GM18508 (cell line): ENCODE data around the gene SLN.

Source experiments
- ATAC-seq: cut with Tn5 transposase; IDR thresholded peaks from one replicate; pipeline ENCODE4 v1.9.1; 2021; ENCODE audit warnings: moderate number of reproducible peaks; ENCODE audit not compliant: insufficient read depth, unreplicated experiment

SLN gene

DNA sequence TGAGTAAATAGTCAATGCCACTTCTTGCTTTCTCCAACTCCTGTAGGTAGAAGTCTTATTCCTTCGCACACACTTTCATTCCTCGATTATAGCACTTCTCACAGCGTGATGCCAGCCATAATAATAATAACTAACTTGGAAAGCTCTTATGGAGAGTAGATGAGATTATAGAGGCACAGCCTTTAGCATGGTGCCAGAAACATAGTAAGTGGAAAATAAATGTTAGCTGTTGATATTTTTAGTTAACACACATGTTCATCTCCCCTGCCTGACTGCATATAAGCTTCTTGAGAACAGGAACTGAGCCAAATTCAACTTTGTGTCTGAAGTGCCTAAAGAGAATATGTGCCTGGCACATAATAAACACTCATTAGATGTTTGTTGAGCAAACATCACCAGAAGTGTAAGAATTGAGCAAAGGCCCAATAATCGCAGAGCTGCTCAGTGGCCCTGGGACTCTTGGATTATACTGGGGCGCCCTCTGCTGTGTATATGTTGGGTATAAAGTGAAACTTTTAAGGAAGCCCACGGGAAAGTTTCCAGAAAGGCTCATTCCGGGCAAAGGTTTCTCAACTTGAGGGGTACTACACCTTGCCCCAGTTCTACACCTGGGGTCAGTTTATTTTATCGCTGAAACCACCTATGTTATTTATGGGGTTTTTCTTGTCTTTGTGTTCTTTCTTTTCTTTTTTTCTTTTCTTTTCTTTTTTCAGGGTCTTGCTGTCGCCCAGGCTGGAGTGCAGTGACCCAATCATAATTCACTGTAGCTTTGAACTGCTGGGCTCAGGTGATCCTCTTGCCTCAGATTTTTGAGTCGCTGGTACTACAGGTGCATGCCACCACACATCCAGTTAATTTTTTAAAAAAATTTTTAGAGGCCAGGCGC is 22.3 kb downstream of the SLN start:
- no peak for ATAC-seq

DNA sequence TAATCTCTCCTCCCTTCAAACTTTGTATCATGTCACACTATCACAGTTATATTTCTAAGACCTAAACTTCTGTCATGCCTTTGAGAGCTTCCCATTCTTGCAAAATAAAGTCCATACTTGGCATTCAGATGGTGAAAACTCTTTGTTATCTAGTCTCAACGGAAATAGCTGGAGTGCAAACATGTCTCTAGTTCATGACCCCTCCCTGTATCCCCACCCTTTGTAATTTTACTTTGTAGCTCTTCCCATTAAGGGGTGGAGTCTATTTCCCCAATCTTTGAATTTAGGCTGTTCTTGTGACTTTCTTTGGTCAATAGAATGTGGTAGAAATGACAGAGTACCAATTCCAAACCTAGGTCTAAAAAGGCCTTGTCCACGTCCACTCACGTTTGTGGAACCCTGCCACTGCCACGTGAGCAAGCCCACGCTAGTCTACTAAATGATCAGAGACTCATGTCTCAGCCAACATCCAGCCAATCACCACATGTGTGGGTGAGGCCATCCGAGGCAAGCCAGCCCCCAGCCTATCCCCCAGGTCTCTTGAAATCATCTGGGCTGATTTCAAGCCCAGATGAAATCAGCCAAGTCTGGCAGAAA is 23.4 kb downstream of the SLN start:
- ATAC-seq, result no peak

DNA sequence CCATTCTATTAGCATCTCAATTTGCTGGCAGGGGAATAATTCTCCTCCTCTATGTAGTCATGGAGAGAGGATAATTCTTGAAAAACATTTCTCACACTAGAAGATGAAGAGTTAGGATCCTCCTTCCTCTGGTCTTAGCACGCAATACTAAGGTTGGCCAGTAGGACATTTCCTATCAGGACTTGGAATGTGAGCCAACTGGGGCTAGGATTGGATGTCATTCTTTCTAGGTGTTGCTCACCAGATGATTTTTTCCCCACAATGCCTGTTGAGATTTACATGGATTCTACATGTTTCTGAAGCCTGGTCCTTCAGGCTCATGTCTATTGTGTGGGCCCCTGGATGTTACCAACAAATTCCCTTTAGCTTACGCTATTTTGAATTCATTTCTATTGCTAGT is 28.0 kb downstream of the SLN start:
- ATAC-seq, result no peak

- no peak for ATAC-seq
These were observed 28.8 kb downstream of the SLN start for GRCh38 chr11:107683061-107683460.

GRCh38 chr11:107682572-107682971 is 29.3 kb downstream of the SLN start:
- no peak for ATAC-seq

- ATAC-seq, result no peak
These were observed 29.7 kb downstream of the SLN start for GRCh38 chr11:107682171-107682570.

- ATAC-seq, result no peak
These were observed 32.4 kb downstream of the SLN start for GRCh38 chr11:107679255-107680024.

- no peak for ATAC-seq
These were observed 33.3 kb downstream of the SLN start for GRCh38 chr11:107678632-107678971.

- no peak for ATAC-seq
These were observed 33.8 kb downstream of the SLN start for GRCh38 chr11:107677924-107678631.

DNA sequence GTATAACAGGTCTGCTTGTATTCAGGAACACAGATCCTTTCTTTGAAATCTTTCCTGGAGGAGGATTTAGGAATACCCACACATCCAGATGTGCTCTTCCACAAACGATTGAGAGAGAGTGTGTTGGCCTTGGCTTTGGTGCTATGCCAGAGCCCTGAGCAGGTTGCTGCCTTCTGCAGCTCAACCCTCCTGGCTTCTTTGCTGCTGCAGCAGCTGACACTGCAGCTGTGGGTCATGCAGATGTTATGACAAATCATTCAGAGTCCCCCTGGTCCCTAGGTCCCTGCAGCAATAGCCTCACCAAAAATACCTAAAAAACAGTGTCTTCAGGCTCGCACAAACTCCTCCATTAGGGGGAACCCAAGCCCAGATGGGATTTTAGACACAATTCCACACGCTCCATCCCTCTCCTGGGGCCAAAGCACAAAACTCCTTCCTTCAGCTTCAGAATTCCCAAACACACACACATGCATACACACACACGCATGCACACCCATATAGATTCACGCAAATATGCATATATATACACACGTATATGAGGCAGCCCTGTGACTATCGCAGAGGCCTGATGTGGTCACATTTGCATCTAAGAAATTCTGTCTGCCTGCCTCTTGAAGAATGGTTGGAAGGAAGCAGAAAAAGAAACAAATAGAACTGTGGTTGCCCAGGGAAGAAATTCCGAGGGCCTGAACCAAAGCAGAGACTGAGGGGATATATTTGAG is 35.4 kb downstream of the SLN start:
- ATAC-seq, result no peak

GRCh38 chr11:107675902-107676301 is 36.0 kb downstream of the SLN start:
- ATAC-seq, result no peak

GRCh38 chr11:107669893-107670601 is 41.8 kb downstream of the SLN start:
- ATAC-seq, result no peak

- ATAC-seq, result no peak
These were observed 42.6 kb downstream of the SLN start for GRCh38 chr11:107669191-107669740.

- ATAC-seq, result no peak
These were observed 44.8 kb downstream of the SLN start for GRCh38 chr11:107666911-107667613.

DNA sequence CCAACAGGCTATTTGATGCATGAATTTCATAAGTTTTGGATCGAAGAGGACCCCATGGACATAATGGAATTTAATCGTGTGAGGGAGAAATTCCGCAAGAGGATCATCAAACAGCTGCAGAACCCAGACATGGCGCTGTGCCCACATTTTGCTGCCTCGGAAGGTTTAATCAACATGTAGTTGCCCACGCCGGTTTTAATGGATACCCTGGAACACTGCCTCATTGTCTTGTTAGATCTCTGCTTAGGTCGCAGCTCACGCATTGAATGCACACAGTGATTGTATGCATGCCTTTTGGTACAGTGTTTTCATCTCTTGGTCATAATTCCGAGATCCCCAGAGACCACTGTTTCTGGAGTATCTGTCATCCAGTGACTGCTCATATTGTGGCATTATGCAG is 46.8 kb downstream of the SLN start:
- ATAC-seq, result no peak

DNA sequence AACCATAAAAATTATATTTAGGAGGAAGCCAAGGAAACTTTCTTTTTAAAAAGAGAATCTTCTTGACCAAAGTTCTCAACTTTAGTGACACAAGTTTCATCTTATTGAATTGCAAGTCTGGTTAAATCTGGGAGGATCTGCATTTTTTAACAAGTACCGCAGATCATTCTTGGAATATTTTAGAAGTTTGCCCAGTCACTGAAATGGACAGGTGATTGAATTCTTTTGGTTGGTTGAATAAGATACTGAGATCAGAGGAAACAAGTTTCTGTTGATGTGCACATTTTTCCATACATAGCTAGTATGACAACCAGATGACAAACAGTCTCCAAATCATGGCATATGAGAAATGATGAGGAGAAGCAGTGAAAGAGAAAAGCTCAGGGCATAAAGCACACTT is 50.2 kb downstream of the SLN start:
- ATAC-seq, result no peak

GRCh38 chr11:107660066-107660465 is 51.8 kb downstream of the SLN start:
- no peak for ATAC-seq

GRCh38 chr11:107659310-107659709 is 52.5 kb downstream of the SLN start:
- ATAC-seq, result no peak
